Frontal cortex (tissue), 4 donors: ENCODE data around the gene OGT. TPM values are rescaled to one million over a fixed set of nuclear protein-coding genes. Genes with fewer than 3 reads are reported as not detected.
A peak's percentile ranks its signal among the peaks of the same experiment; 100 is the strongest.
"Not testable (repeated sequence)": the region's sequence is repeated elsewhere in the genome, so short reads cannot be mapped to it uniquely, and the experiment has no call there.

Source experiments
- DNase-seq, 2 donors: peaks; one replicate each; pipeline ENCODE4 v3.0.0; 2012; ENCODE audit warnings: low spot score in 2 of 2
- FAIRE-seq: peaks from 2 replicates; lab custom pipeline; 2012; peaks lifted over from hg19 to GRCh38; lab: Jason Lieb, UNC
- total RNA-seq: library from RNA; depleted of rRNA; stranded (reverse); fragments of >200 nt; gene quantifications from one replicate; pipeline ENCODE4 v1.2.3, GENCODE V29; 2014
- donor health status: control.
- donor health status: control.
- donor health status: control.

OGT gene
- total RNA-seq, 1 donor from 2014 or later, result 230 TPM

- DNase-seq, result no peak
Measured at GRCh38 chrX:71579136-71579989, 46.5 kb downstream of the OGT start.

GRCh38 chrX:71579990-71580380 lies 47.1 kb downstream of the OGT start:
- peak in 1 of 2 donors; percentile 15 for DNase-seq
- no peak for FAIRE-seq

More at GRCh38 chrX:71579136-71579989, 46.5 kb downstream of the OGT start:
- no peak for FAIRE-seq

GRCh38 chrX:71581210-71581609 lies 48.3 kb downstream of the OGT start:
- FAIRE-seq, result no peak
- no peak for DNase-seq

GRCh38 chrX:71586929-71587328 lies 54.0 kb downstream of the OGT start:
- no peak for FAIRE-seq

GRCh38 chrX:71593210-71593609 lies 60.3 kb downstream of the OGT start:
- FAIRE-seq, DNase-seq: not testable (repeated sequence)

More at GRCh38 chrX:71586929-71587328, 54.0 kb downstream of the OGT start:
- DNase-seq, result no peak

GRCh38 chrX:71599965-71600364 lies 67.1 kb downstream of the OGT start:
- no peak for DNase-seq
- FAIRE-seq, result no peak

GRCh38 chrX:71603618-71604017 lies 70.7 kb downstream of the OGT start:
- no peak for FAIRE-seq
- DNase-seq, result no peak

DNA sequence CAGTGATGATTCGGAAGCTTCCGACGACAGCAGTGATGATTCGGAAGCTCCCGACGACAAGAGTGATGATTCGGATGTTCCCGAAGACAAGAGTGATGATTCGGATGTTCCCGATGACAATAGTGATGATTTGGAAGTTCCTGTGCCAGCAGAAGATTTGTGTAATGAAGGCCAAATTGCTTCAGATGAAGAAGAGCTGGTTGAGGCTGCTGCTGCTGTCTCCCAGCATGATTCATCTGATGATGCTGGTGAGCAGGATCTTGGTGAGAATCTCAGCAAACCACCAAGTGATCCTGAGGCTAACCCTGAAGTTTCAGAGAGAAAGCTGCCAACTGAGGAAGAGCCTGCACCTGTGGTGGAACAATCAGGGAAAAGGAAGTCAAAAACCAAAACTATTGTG lies 71.2 kb downstream of the OGT start:
- DNase-seq (no peak), FAIRE-seq (no peak)

GRCh38 chrX:71604796-71605568 lies 72.1 kb downstream of the OGT start:
- DNase-seq (no peak), FAIRE-seq (no peak)

- FAIRE-seq (no peak), DNase-seq (no peak)
Measured at GRCh38 chrX:71606536-71607216, 73.8 kb downstream of the OGT start.

DNA sequence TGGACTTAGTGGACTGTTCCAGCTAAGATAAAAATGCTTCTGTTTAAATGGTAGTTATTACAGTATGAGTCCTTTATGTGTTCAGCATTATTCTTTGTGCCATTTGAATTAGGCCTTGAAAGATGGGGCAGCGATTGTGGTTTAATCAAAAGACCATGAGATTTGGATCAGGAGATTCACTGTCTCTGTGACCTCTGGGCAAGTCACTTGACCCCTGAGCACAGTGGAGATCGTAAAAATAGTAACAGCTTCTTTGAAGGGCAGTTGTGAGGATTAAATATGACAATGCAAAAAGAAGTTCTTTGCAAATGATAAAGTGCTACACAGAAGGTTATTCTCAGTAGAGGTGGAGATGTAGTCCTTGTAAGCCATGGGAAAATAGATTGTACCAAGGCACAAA lies 74.6 kb downstream of the OGT start:
- DNase-seq, result no peak
- no peak for FAIRE-seq

DNA sequence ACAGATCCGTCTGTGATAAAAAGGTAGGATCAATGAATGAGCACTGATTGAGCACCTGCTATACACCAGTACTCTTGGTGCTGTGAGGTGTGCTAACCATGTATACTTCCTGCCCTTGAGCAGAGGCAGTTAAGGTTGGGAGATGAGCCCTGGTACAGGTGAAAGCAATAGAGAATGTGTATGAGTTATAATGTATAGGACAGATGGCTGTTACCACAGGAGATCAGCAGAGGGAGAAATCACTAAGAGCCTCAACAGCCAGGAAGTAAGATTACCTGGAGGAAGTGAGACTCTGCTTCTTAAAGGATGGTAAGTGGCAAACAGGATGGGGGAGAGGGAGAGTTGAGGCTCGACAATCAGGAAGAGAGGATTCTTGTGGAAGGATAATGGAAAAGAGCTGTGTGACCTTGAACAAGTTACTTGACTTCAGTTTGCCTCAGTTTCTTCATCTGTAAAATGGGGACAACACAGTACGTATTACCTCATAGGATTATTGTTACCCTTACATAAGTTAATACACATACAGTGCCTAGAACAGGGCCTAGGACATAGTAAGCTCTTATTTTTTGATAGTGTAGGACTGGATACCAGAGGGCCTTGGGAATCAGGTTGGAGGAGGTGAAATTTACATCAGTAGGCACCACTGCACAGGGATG lies 76.3 kb downstream of the OGT start:
- FAIRE-seq, result no peak

GRCh38 chrX:71611736-71612135 lies 78.8 kb downstream of the OGT start:
- DNase-seq, FAIRE-seq: not testable (repeated sequence)

More for the DNA sequence above, 76.3 kb downstream of the OGT start:
- DNase-seq, result no peak

GRCh38 chrX:71612256-71612655 lies 79.4 kb downstream of the OGT start:
- no peak for DNase-seq
- FAIRE-seq, result no peak

GRCh38 chrX:71615056-71615455 lies 82.2 kb downstream of the OGT start:
- no peak for FAIRE-seq

DNA sequence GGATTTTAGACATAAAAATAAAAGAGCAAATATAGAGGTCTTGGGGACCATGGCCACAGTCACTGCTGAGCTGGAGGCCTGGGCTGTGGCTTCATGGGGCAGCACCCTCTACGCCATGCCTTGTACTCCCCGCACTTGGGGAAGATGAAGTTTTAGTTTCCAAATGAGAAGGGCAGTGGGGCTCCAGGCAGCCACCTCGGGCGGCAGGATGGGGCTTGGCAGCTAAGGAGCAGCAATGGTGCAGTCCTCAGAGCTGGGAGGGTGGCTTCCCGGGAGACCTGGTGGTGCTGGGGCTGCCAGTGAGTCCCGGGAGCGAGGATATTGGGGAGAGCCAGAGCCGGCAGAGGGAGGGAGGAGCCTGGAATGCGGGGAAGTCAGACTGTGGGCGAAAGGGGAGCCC lies 83.0 kb downstream of the OGT start:
- FAIRE-seq, result no peak
- no peak for DNase-seq

More at GRCh38 chrX:71615056-71615455, 82.2 kb downstream of the OGT start:
- no peak for DNase-seq

- FAIRE-seq, result no peak
- DNase-seq, result no peak
Measured at GRCh38 chrX:71616672-71617529, 84.0 kb downstream of the OGT start.

DNA sequence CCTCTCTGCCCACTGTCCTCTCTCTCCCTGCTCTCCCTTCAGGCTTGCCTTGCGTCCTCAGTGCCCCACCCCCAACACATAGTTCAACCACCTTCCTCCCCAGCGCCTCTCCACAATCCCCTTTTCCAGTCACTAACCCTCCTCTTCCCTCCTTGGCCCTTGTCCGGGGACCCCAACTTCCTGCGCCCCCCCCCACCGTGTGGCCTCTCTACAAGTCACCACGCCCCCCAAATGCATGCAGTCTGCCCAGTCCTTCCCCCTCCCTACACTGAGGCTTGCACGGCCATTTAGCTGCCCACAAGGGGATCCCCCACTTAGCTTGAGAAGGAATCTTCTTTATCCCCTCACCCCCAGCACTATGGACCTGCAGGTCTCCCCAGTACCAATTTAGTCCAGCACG lies 84.8 kb downstream of the OGT start:
- DNase-seq (no peak), FAIRE-seq (no peak)

DNA sequence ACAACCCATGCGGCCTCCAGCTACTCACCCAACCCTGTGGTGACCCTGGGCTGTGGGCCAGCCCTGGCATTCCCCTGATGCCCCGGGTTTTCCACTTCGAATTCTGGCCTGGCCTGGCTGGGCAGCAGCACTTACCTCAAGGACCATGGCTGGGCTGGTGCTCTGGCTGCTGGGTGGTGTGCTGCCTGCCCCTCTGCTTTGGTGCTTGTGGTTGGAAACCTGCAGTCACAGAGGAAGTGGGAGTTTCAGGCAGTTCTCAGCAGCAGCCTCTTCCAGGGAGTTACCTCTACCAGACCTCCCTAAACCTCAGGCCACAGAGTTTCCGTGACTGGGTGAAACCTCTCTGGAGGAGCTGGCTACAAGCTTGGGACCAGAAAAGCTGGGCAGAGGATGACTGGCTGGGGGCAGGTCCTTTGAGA lies 85.4 kb downstream of the OGT start, which contains the start of gene CXCR3:
CXCR3 (minus strand) TSS at position 209 of the 419 bp plus-strand sequence; CDS start at position 147, 62 bp downstream.
- DNase-seq (no peak), FAIRE-seq (no peak)
